Loucy (cell line): ENCODE measurements around the gene PPP4C.
A peak's percentile ranks its signal among the peaks of the same experiment; 100 is the strongest.

Source experiments
- H2AFZ ChIP-seq: fragments of 200-600 bp; sonication (generic); 2 replicates; pipeline ENCODE4 v1.6.0; 2016; ENCODE audit warnings: antibody characterized with exemption, mild to moderate bottlenecking, low read length, moderate library complexity
- H3F3A ChIP-seq: fragments of 200-600 bp; 2 replicates; pipeline ENCODE4 v1.6.0; 2016; ENCODE audit warnings: antibody characterized with exemption, low read depth, mild to moderate bottlenecking
- H3K27me3 ChIP-seq: fragments of 200-600 bp; sonication (generic); 2 replicates; pipeline ENCODE4 v1.6.1; 2014; ENCODE audit warnings: low read length, mild to moderate bottlenecking; ENCODE audit not compliant: insufficient read depth, poor library complexity, severe bottlenecking
- H3K36me3 ChIP-seq: fragments of 200-600 bp; sonication (generic); 2 replicates; pipeline ENCODE4 v1.6.1; 2016; ENCODE audit warnings: low read length; ENCODE audit not compliant: insufficient read depth
- H3K4me1 ChIP-seq: fragments of 200-600 bp; sonication (generic); 2 replicates; pipeline ENCODE4 v1.5.1; 2014; ENCODE audit warnings: low read length, mild to moderate bottlenecking; ENCODE audit not compliant: insufficient read depth, poor library complexity, severe bottlenecking
- H3K4me2 ChIP-seq: fragments of 200-600 bp; sonication (generic); 2 replicates; pipeline ENCODE4 v1.6.0; 2014; ENCODE audit warnings: antibody characterized with exemption, low read length, low read depth, mild to moderate bottlenecking; ENCODE audit not compliant: poor library complexity, severe bottlenecking
- H3K4me3 ChIP-seq: fragments of 200-600 bp; sonication (generic); 2 replicates; pipeline ENCODE4 v1.5.1; 2014; ENCODE audit warnings: low read length, mild to moderate bottlenecking, mixed read lengths; ENCODE audit not compliant: poor library complexity, severe bottlenecking
- H3K79me2 ChIP-seq: fragments of 200-600 bp; sonication (generic); 2 replicates; pipeline ENCODE4 v1.6.1; 2014; ENCODE audit warnings: low read length; ENCODE audit not compliant: insufficient read depth
- H3K9ac ChIP-seq: fragments of 200-600 bp; sonication (generic); 2 replicates; pipeline ENCODE4 v1.6.0; 2014; ENCODE audit warnings: mild to moderate bottlenecking, low read depth, low read length, moderate library complexity; ENCODE audit not compliant: poor library complexity, severe bottlenecking
- H3K9me2 ChIP-seq: fragments of 200-600 bp; sonication (generic); replicated peaks from 2 replicates; pipeline ENCODE4 v1.6.1; 2016; ENCODE audit warnings: low read depth, low read length, mixed read lengths
- H3K9me3 ChIP-seq: fragments of 200-600 bp; sonication (generic); 2 replicates; pipeline ENCODE4 v1.6.1; 2014; ENCODE audit warnings: mild to moderate bottlenecking, antibody characterized with exemption, low read length, low read depth; ENCODE audit not compliant: insufficient read depth
- H4K20me1 ChIP-seq: fragments of 200-600 bp; sonication (generic); 2 replicates; pipeline ENCODE4 v1.6.0; 2014; ENCODE audit warnings: antibody characterized with exemption, low read length, mild to moderate bottlenecking; ENCODE audit not compliant: insufficient read depth, poor library complexity, severe bottlenecking
- CTCF ChIP-seq: fragments of 200-600 bp; sonication (generic); conservative IDR thresholded peaks from 2 replicates; pipeline ENCODE4 v1.5.1; 2014; ENCODE audit warnings: mild to moderate bottlenecking, antibody characterized with exemption, low read length
- EZH2phosphoT487 ChIP-seq: fragments of 200-600 bp; IDR thresholded peaks from 2 replicates; pipeline ENCODE4 v1.6.1; 2018; ENCODE audit warnings: antibody characterized with exemption, mild to moderate bottlenecking, moderate library complexity, borderline replicate concordance

PPP4C gene

GRCh38 chr16:30067584-30067916, 8.2 kb upstream of the PPP4C start:
- H3K4me3 ChIP-seq = peak overlapping the region; percentile 84
- no peak for TF ChIP-seq CTCF
- H3K79me2 ChIP-seq = peaks cover 86% of the 10 kb centered on the region
- no peak overlapping the region for H2AFZ ChIP-seq
- peaks cover 64% of the 10 kb centered on the region for H3K36me3 ChIP-seq
- H3K4me1 ChIP-seq = peaks cover 41% of the 10 kb centered on the region
- H3K27me3 ChIP-seq = peaks cover 6% of the 10 kb centered on the region
- peak overlapping the region; percentile 99 for H3K9ac ChIP-seq
- peak overlapping the region; percentile 97 for H3K4me2 ChIP-seq
- no peaks in the 10 kb centered on the region for H3K9me2 ChIP-seq
- peaks cover 59% of the 10 kb centered on the region for H4K20me1 ChIP-seq
- no peaks in the 10 kb centered on the region for H3K9me3 ChIP-seq
- no peaks in the 10 kb centered on the region for H3F3A ChIP-seq

GRCh38 chr16:30068333-30068732, 7.5 kb upstream of the PPP4C start:
- no peak for TF ChIP-seq EZH2phosphoT487
- Histone ChIP-seq H3K27me3 (peaks cover 6% of the 10 kb centered on the region), H3K9me3 (no peaks in the 10 kb centered on the region), H3K4me1 (peaks cover 36% of the 10 kb centered on the region), H3K36me3 (peaks cover 65% of the 10 kb centered on the region), H3K4me3 (no peak overlapping the region), H3K9me2 (no peaks in the 10 kb centered on the region), H4K20me1 (peaks cover 59% of the 10 kb centered on the region), H3K4me2 (peak overlapping the region; percentile 34), H2AFZ (no peak overlapping the region), H3F3A (no peaks in the 10 kb centered on the region), H3K9ac (no peak overlapping the region), H3K79me2 (peaks cover 82% of the 10 kb centered on the region)

- H3K9me2 ChIP-seq = no peaks in the 10 kb centered on the region
- H3K4me3 ChIP-seq = peak overlapping the region; percentile 31
- H3K79me2 ChIP-seq = peaks cover 76% of the 10 kb centered on the region
- H2AFZ ChIP-seq = no peak overlapping the region
- H3K27me3 ChIP-seq = peaks cover 6% of the 10 kb centered on the region
- H3K4me1 ChIP-seq = peaks cover 31% of the 10 kb centered on the region
- no peaks in the 10 kb centered on the region for H3K9me3 ChIP-seq
- H4K20me1 ChIP-seq = peaks cover 59% of the 10 kb centered on the region
- H3F3A ChIP-seq = no peaks in the 10 kb centered on the region
- TF ChIP-seq EZH2phosphoT487 = no peak
- TF ChIP-seq CTCF = peak; percentile 71
- peaks cover 65% of the 10 kb centered on the region for H3K36me3 ChIP-seq
- peak overlapping the region; percentile 45 for H3K4me2 ChIP-seq
- H3K9ac ChIP-seq = no peak overlapping the region
Observed at GRCh38 chr16:30068750-30069610, 6.8 kb upstream of the PPP4C start.
